ENCODE data around the gene SMAD9. TPM values are rescaled to one million over a fixed set of nuclear protein-coding genes. Genes with fewer than 3 reads are reported as not detected.
"Not testable (repeated sequence)": the region's sequence is repeated elsewhere in the genome, so short reads cannot be mapped to it uniquely, and the experiment has no call there.

The SMAD9 gene
- total RNA-seq, 1 donor from 2014 or later, result 0.26 TPM

DNA sequence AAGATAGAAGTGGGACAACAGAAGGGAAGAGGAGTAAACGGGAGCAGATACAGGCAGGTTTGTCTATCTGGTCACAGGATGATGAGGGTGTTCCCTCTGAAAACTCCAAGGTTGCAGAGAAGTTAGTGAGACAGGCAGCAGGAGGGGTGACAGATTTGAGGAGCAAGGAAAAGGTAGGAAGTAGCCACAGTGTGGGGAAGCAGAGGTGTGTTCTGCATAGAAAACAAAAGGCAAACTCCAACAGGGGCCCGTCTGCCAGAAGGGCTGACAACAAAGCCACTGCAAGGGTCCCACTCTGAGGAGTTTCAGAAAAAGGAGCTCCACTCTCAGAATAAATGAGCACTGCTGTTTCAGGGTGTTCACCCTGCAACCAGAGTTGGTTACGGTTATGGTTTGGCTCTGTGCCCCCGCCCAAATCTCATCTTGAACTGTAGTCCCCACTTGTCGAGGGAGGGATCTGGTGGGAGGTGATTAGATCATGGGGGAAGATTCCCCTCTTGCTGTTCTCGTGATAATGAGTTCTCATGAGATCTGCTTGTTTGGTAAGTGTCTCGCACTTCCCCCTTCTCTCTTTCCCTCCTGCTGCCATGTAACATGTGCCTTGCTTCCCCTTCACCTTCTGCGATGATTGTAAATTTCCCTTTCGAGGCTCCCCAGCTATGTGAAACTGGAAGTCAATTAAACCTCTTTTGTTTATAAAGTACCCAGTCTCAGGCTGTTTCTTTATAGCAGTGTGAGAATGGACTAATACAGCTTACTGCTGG lies 32.1 kb downstream of the SMAD9 start:
- Mint-ChIP-seq H3K9me3 (ENCODE audit: unreplicated experiment) (peaks cover 4% of the 10 kb centered on the region), H3K27me3 (ENCODE audit: unreplicated experiment) (no peaks in the 10 kb centered on the region), H3K4me1 (ENCODE audit: unreplicated experiment) (peaks cover 7% of the 10 kb centered on the region), H3K36me3 (ENCODE audit: low read depth, unreplicated experiment) (no peaks in the 10 kb centered on the region), H3K27ac (ENCODE audit: unreplicated experiment) (no peak overlapping the region), H3K4me3 (ENCODE audit: unreplicated experiment) (no peak overlapping the region)
- TF ChIP-seq, protein P1, sequence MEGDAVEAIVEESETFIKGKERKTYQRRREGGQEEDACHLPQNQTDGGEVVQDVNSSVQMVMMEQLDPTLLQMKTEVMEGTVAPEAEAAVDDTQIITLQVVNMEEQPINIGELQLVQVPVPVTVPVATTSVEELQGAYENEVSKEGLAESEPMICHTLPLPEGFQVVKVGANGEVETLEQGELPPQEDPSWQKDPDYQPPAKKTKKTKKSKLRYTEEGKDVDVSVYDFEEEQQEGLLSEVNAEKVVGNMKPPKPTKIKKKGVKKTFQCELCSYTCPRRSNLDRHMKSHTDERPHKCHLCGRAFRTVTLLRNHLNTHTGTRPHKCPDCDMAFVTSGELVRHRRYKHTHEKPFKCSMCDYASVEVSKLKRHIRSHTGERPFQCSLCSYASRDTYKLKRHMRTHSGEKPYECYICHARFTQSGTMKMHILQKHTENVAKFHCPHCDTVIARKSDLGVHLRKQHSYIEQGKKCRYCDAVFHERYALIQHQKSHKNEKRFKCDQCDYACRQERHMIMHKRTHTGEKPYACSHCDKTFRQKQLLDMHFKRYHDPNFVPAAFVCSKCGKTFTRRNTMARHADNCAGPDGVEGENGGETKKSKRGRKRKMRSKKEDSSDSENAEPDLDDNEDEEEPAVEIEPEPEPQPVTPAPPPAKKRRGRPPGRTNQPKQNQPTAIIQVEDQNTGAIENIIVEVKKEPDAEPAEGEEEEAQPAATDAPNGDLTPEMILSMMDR (IDR thresholded peaks at IDR 0.05; ENCODE audit: unreplicated experiment), result no peak
- DNase-seq (ENCODE audit: low spot score), result no peak

DNA sequence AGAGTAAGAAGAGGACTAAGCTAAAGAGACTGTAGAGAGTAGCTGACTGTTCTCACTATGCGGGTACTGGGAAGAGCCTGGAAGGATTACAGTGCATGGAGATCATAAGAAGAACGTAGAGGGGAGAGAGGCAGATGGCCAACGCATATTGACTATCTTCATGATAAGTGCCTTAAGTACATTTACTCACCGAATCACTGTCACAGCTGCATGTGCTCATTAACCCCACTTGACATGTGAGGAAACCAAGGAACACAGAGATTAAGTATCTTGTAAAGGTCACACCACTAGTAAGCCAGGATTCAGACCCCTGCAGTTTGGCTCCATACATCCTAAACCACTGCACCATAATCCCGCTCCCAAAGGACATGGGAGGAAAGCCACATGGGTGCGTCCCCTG lies 34.1 kb downstream of the SMAD9 start:
- TF ChIP-seq, protein P1 (IDR thresholded peaks at IDR 0.05; ENCODE audit: unreplicated experiment), result no peak
- H3K36me3 Mint-ChIP-seq (ENCODE audit: low read depth, unreplicated experiment), result no peaks in the 10 kb centered on the region
- peaks cover 4% of the 10 kb centered on the region for H3K9me3 Mint-ChIP-seq (ENCODE audit: unreplicated experiment)
- H3K27me3 Mint-ChIP-seq (ENCODE audit: unreplicated experiment), result no peaks in the 10 kb centered on the region
- H3K27ac Mint-ChIP-seq (ENCODE audit: unreplicated experiment), result no peak overlapping the region
- no peak for DNase-seq (ENCODE audit: low spot score)
- H3K4me1 Mint-ChIP-seq (ENCODE audit: unreplicated experiment), result peaks cover 12% of the 10 kb centered on the region
- H3K4me3 Mint-ChIP-seq (ENCODE audit: unreplicated experiment), result no peak overlapping the region

DNA sequence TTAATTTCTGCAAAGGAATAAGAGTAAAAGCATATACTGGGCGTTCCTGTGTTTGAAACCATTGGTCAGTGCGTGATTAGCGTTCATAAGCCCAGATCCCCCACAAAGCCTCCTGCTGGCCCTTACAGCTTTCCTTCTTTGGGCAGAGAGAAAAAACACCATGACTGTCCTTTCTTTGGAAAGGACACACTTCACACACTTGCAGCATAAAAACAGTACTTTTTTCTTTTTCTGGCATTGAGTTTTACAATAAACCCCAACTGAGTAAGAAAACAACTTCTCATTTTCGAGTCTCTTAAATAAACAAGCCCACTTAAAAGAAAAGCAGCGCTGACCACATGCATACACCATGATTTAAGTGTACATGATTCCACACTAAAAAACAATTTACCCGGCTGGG lies 35.8 kb downstream of the SMAD9 start:
- no peak overlapping the region for H3K4me3 Mint-ChIP-seq (ENCODE audit: unreplicated experiment)
- TF ChIP-seq, protein P1 (IDR thresholded peaks at IDR 0.05; ENCODE audit: unreplicated experiment), result no peak
- peaks cover 4% of the 10 kb centered on the region for H3K9me3 Mint-ChIP-seq (ENCODE audit: unreplicated experiment)
- peaks cover 13% of the 10 kb centered on the region for H3K4me1 Mint-ChIP-seq (ENCODE audit: unreplicated experiment)
- H3K27me3 Mint-ChIP-seq (ENCODE audit: unreplicated experiment), result peaks cover 1% of the 10 kb centered on the region
- H3K27ac Mint-ChIP-seq (ENCODE audit: unreplicated experiment), result no peak overlapping the region
- DNase-seq (ENCODE audit: low spot score), result no peak
- no peaks in the 10 kb centered on the region for H3K36me3 Mint-ChIP-seq (ENCODE audit: low read depth, unreplicated experiment)

- Mint-ChIP-seq H3K4me3 (ENCODE audit: unreplicated experiment) (no peak overlapping the region), H3K4me1 (ENCODE audit: unreplicated experiment) (peaks cover 11% of the 10 kb centered on the region), H3K27me3 (ENCODE audit: unreplicated experiment) (peaks cover 1% of the 10 kb centered on the region), H3K36me3 (ENCODE audit: low read depth, unreplicated experiment) (no peaks in the 10 kb centered on the region), H3K9me3 (ENCODE audit: unreplicated experiment) (peaks cover 4% of the 10 kb centered on the region), H3K27ac (ENCODE audit: unreplicated experiment) (no peak overlapping the region)
- TF ChIP-seq, protein P1 (IDR thresholded peaks at IDR 0.05; ENCODE audit: unreplicated experiment), result no peak
- no peak for DNase-seq (ENCODE audit: low spot score)
Measured at GRCh38 chr13:36883824-36884223, 36.2 kb downstream of the SMAD9 start.

GRCh38 chr13:36883392-36883791 lies 36.6 kb downstream of the SMAD9 start:
- not testable (repeated sequence) for H3K9me3 Mint-ChIP-seq (ENCODE audit: unreplicated experiment); H3K36me3 Mint-ChIP-seq (ENCODE audit: low read depth, unreplicated experiment)

More at GRCh38 chr13:36883392-36883791, 36.6 kb downstream of the SMAD9 start:
- not testable (repeated sequence) for H3K4me3 Mint-ChIP-seq (ENCODE audit: unreplicated experiment); H3K27ac Mint-ChIP-seq (ENCODE audit: unreplicated experiment); H3K27me3 Mint-ChIP-seq (ENCODE audit: unreplicated experiment); DNase-seq (ENCODE audit: low spot score)
- H3K4me1 Mint-ChIP-seq (ENCODE audit: unreplicated experiment), result peaks cover 11% of the 10 kb centered on the region

Data from endothelial cell (in vitro differentiated cells).